ENCODE measurements around the gene NDUFAF8.

Gene NDUFAF8

GRCh38 chr17:81228834-81229665 lies 10.1 kb upstream of the NDUFAF8 start:
- TF ChIP-seq, protein P1, sequence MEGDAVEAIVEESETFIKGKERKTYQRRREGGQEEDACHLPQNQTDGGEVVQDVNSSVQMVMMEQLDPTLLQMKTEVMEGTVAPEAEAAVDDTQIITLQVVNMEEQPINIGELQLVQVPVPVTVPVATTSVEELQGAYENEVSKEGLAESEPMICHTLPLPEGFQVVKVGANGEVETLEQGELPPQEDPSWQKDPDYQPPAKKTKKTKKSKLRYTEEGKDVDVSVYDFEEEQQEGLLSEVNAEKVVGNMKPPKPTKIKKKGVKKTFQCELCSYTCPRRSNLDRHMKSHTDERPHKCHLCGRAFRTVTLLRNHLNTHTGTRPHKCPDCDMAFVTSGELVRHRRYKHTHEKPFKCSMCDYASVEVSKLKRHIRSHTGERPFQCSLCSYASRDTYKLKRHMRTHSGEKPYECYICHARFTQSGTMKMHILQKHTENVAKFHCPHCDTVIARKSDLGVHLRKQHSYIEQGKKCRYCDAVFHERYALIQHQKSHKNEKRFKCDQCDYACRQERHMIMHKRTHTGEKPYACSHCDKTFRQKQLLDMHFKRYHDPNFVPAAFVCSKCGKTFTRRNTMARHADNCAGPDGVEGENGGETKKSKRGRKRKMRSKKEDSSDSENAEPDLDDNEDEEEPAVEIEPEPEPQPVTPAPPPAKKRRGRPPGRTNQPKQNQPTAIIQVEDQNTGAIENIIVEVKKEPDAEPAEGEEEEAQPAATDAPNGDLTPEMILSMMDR (IDR thresholded peaks at IDR 0.05; ENCODE audit: control extremely low read depth, extremely low read depth, low read depth, missing control alignments), result no peak
- ChIA-PET CTCF (interaction anchor here (0.6 to 2.9 kb wide), 5 partner anchors 10 to 256 kb away, joined by 3 to 14 read pairs (median 5); partner anchors contain the start of genes NDUFAF8 and TEPSIN), POLR2A (interaction anchor here (0.6 kb wide), 1 partner anchor 278 kb away, joined by 9 read pairs; no protein-coding TSS in a partner anchor)
- no peak for DNase-seq (ENCODE audit: extremely low spot score)

DNA sequence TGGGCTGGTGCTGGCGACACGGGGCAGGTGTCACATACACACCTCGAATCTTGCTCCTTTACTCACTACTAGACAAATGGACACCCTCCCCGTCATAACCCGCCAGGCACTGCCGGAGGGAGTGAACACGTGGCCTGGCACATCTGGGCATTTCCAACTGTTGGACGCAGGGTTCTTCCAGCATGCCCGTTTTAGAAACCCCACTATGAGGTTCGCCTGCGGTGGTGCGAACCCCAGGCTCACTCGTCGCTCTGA lies 9.5 kb upstream of the NDUFAF8 start:
- ChIA-PET CTCF (interaction anchor here (0.9 to 2.9 kb wide), 5 partner anchors 10 to 289 kb away, joined by 3 to 14 read pairs (median 5); partner anchors contain the start of genes NDUFAF8 and TEPSIN), POLR2A (no interaction called here)
- TF ChIP-seq, protein P1 (IDR thresholded peaks at IDR 0.05; ENCODE audit: control extremely low read depth, extremely low read depth, low read depth, missing control alignments), result no peak
- DNase-seq (ENCODE audit: extremely low spot score), result no peak

DNA sequence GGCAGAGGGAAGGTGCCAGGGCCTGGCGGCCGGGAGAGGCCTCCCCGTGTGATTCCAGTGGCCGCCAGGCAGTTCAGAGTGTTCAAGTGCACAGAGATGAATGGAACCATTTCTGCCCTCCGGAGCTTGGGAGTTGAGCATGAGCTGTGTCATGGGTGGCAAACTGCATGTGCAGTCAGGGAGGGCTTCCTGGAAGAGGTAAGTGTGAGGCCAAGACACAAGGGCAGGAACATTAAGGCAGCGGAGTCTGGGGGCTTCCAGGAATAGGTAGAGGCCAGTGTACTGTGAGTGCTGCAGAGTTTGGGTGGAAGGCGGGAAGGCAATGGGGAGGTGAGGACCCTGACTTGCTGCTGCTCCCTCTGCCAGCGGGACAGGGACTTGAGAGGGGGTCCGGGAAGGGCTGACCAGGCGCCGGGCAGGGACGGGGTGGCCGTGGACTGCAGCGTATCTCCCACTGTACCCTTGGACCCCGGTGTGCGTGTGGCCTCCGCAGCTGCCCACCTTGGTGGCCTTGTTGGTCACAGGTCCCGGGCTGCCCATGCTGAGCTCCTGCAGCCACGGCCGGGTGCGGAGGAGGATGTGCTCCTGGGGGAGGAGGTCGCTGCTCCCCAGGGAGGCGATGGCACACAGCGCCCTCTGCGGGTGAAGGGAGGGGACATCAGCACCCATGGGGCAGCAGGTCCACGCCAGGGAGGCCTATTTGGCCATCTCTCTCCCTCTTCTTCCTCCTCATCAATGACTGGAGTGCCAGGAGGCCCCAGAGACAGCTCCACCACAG lies 8.9 kb upstream of the NDUFAF8 start:
- no peak for DNase-seq (ENCODE audit: extremely low spot score)
- POLR2A ChIA-PET, result no interaction called here
- TF ChIP-seq, protein P1 (IDR thresholded peaks at IDR 0.05; ENCODE audit: control extremely low read depth, extremely low read depth, low read depth, missing control alignments), result peak; percentile 34
- CTCF ChIA-PET, result interaction anchor here (0.9 to 2.9 kb wide), 5 partner anchors 9 to 289 kb away, joined by 3 to 14 read pairs (median 5); partner anchors contain the start of genes NDUFAF8 and TEPSIN

DNA sequence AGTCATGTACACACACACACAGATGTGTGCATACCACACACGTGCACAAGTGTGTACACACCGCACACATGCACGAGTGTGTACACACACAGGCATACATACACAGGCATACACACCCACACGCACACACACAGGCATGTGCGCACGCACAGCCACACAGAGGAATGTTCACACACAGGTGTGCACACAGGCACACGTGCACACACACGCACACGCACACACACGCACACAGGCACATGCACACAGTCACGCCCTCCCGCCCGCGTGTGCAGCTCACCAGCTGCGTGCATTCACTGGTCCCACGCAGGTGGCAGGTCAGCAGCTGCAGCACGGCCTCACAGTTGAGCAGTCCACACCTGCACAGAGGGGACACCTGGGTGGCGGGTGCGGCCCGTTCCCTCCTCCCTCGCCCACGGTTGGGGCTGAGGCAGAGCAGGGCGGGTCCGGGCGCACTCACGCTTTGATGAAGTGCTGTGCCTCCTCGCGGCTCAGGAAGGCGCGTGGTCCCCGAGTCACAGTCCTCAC lies 7.9 kb upstream of the NDUFAF8 start:
- POLR2A ChIA-PET, result no interaction called here
- TF ChIP-seq, protein P1 (IDR thresholded peaks at IDR 0.05; ENCODE audit: control extremely low read depth, extremely low read depth, low read depth, missing control alignments), result no peak
- CTCF ChIA-PET, result interaction anchor here (0.8 to 2.9 kb wide), 3 partner anchors 8 to 89 kb away, joined by 3 to 14 read pairs (median 11); partner anchors contain the start of genes CEP131, NDUFAF8 and TEPSIN
- no peak for DNase-seq (ENCODE audit: extremely low spot score)

GRCh38 chr17:81231766-81232581 lies 7.1 kb upstream of the NDUFAF8 start:
- no peak for DNase-seq (ENCODE audit: extremely low spot score)
- ChIA-PET CTCF (interaction anchor here (0.8 kb wide), 1 partner anchor 9 kb away, joined by 3 read pairs; the partner anchor contains the start of gene CEP131), POLR2A (no interaction called here)
- TF ChIP-seq, protein P1 (IDR thresholded peaks at IDR 0.05; ENCODE audit: control extremely low read depth, extremely low read depth, low read depth, missing control alignments), result no peak

All from GM10248 (cell line).